HG03097 (cell line): Measurements from ENCODE around the gene XPO5.
"Not testable (repeated sequence)": the region's sequence is repeated elsewhere in the genome, so short reads cannot be mapped to it uniquely, and the experiment has no call there.

Experiments
- ATAC-seq: cut with Tn5 transposase; IDR thresholded peaks from one replicate; pipeline ENCODE4 v1.9.1; 2021; ENCODE audit not compliant: unreplicated experiment, low FRiP score

Gene XPO5

DNA sequence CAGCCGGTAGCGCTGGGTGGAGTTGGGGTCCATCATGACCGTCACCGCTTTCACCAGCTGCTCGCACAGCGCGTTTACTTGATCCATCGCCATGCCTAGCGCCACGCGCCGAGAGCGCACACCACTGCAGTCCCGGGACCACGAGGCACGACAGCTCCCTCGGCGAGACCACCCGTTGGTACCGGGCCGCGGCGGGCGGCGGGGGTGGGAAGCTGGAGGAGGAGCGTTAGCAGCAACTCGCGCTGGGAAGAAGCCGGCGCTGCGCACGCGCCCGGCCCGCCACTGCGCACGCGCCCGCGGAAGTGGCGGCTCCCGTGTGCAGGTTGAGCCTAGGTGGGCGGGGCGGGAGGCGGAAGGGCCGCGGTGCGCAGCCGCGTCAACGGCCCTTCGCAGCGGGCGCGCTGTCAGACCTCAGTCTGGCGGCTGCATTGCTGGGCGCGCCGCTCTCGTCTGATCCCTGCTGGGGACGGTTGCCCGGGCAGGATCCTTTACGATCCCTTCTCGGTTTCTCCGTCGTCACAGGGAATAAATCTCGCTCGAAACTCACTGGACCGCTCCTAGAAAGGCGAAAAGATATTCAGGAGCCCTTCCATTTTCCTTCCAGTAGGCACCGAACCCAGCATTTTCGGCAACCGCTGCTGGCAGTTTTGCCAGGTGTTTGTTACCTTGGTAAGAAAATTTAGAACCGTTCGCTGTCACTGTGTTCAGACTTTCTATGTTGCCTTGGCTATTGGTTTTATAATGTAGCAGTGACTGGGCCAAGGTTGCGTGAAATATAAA is at the start of gene XPO5, which contains the start of gene POLH:
XPO5 (minus strand) TSS at position 267 of the 780 bp plus-strand sequence; CDS start at position 93, 174 bp downstream.
POLH (plus strand) TSS at position 414 of the 780 bp plus-strand sequence. CDS start 6,135 bp downstream, outside the sequence.
- ATAC-seq: peak; percentile 91

DNA sequence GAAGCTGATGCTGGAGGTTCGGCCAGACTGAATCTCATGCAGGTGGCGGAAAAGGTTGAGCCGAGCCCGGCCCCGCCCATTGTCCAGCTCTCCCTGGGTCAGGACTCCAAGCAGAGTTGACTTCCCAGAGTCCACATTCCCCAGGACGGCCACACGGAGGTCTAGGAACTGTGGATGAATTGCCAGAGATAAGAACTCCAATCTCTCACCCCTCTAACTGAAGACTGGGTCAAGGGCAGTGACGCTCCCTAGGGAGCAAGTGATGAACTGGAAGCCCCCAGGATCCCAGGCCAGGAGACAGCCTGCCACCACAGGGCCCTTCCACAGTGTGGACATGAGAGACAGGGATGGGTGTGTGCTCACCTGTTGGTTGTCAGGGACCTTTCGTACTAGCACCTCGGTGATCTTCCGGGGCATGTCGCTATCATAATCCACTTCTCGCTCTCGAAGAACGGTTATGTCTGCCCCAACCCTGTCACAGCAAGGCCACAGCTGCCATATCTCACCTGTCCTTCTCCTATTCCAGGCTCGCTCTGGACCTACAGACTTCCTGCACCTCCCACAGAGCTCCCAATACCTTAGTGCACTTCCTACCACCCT is 49.7 kb upstream of the XPO5 start:
- ATAC-seq: no peak

- no peak for ATAC-seq
Measured at GRCh38 chr6:43624786-43625288, 49.0 kb upstream of the XPO5 start.

- no peak for ATAC-seq
Measured at GRCh38 chr6:43623880-43624785, 48.3 kb upstream of the XPO5 start.

DNA sequence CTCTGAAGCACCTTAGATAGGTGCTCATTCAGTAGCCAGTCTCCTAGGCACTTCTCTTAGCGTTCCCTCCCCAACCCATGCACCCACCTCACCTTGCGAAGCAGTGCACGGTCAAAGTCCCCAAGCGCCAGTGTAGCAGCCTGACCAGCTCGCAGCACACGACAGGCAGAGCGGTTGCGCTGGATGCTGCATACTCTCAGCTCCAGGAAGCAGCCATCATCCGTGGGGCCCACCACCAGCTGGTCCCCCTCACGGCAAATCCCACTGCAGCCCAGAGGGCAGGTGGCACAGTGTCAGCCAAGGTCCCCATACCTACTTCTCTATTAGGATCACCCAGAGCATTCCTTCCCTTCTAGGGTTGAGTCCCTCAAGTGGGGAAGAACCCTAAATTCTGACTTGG is 46.7 kb upstream of the XPO5 start:
- ATAC-seq: no peak

DNA sequence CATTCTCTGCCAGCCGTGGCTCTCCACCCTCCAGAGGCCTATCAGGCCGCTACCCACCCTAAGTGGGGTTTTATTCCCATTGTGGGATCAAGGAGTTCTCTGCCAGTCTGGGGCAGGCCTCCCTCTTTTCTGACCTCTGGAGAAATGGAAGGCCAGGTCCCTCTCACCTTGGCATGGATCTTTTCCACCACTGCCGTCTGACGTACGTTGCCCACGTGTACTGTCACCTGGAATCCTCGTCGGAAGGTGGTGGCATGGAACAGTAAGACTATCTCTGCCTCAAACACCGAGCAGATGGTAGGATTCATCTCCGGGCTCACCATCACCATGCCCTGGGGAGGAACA is 46.0 kb upstream of the XPO5 start:
- ATAC-seq: no peak

GRCh38 chr6:43621078-43621835 is 45.4 kb upstream of the XPO5 start:
- no peak for ATAC-seq

DNA sequence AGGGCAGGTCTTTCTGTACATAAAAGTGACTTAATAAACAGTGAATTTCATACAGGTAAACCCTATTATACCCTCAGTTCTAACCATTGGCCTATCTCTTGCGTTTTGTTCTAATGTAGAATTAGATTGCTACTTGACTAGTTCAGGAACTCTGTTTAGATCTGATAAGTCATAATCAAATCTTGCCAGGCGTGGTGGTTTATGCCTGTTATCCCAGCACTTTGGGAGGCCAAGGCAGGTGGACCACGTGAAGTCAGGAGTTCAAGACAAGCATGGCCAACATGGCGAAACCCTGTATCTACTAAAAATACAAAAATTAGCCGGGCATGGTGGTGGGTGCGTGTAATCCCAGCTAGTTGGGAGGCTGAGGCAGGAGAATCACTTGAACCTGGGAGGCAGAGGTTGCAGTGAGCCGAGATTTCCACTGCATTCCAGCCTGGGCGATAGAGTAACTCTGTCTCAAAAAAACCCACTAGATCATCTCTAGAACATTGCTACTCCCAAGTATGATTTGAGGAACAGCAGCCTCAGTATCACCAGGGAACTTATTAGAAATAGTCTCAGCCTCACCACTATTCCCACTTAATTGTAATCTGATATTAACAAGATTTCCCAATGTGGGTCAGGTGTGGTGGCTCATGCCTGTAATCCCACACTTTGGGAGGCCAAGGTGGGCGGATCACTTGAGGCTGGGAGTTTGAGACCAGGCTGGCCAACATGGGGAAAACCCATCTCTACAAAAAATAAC is 41.1 kb upstream of the XPO5 start:
- no peak for ATAC-seq

DNA sequence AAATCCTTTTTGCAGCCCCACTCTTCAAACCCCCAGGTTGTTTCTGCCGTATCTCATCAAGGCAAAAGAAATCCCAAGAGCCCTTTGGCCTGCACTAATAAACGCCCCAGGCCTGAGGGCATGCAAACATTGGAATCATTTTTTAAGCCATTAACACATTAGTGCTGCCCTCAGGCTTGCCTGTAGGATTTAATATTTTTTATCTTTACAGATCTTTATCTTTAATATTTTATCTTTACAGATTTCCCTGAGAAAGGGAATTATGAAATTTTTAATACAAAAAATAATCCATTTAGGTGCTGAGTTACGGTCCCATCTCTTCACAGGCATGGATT is 38.5 kb upstream of the XPO5 start:
- ATAC-seq: no peak

GRCh38 chr6:43613721-43614395 is 38.0 kb upstream of the XPO5 start:
- no peak for ATAC-seq

DNA sequence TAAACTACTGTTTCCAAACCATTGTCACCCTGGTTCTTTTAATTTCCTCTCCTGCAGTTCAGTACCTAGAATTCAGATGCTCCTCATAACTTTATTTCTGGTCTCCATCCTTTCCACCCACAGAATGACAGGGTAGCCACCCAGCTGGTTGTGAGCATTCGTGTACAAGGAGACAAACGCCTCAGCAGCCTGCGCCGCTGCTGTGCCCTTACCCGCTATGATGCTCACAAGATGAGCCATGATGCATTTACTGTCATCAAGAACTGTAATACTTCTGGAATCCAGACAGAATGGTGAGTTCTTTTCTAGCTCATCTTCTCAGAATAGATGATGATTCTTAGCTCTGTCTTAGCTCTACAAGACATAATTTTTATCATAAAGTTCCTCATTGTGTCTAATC is 34.6 kb upstream of the XPO5 start:
- ATAC-seq: no peak

- ATAC-seq: no peak
Measured at GRCh38 chr6:43609402-43609801, 33.6 kb upstream of the XPO5 start.

DNA sequence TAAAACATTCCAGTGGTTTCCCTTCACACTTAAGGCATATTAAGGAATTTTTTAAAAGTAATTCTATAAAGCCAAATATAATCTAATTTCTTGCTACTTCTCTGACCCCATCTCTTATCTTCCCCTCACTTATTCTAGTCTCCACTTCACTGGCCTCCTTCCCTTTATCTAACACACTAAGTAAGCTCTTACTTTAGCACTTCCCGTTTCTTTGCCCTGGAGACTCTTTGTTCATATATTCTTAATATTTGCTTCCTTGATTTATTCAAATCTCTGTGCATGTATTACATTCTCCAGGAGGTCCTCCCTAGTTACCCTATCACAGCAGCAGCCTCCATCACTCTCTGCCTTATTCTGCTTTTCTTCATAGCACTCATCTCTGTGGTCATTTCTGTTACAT is 33.0 kb upstream of the XPO5 start:
- ATAC-seq: no peak

- ATAC-seq: no peak
Measured at GRCh38 chr6:43608310-43608763, 32.5 kb upstream of the XPO5 start.

GRCh38 chr6:43606019-43606418 is 30.2 kb upstream of the XPO5 start:
- ATAC-seq: no peak

GRCh38 chr6:43604174-43604573 is 28.3 kb upstream of the XPO5 start:
- ATAC-seq: no peak

GRCh38 chr6:43600595-43600994 is 24.8 kb upstream of the XPO5 start:
- no peak for ATAC-seq

GRCh38 chr6:43593938-43594337 is 18.1 kb upstream of the XPO5 start:
- no peak for ATAC-seq

DNA sequence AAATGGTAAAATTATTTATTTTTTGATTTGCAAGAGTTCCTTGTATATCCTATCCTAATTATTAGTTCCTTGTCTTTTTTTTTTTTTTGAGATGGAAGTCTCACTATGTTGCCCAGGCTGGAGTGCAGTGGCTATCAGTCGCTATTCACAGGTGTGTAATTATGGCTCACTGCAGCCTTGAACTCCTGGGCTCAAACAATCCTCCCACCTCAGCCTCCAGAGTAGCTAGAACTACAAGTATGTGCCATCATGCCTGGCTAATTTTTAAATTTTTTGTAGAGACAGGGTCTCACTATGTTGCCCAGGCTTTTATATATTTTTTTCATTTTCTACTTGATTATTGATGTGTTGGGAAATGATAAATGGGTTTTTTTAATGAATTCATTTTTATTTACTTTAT is 13.7 kb upstream of the XPO5 start:
- not testable (repeated sequence) for ATAC-seq
